Measurements from ENCODE around the gene ZNF701. TPM values are rescaled to one million over a fixed set of nuclear protein-coding genes. Genes with fewer than 3 reads are reported as not detected.

Gene ZNF701
- total RNA-seq (2022; extraction: Qiagen RNA extraction; ENCODE audit: low read depth), result 0.08 to 0.55 TPM (median 0.24 TPM) in 5 replicates

GRCh38 chr19:52570000-52570861, at the start of gene ZNF701:
Gene ZNF701, plus strand, starts transcription at chr19:52570287. Its CDS starts 3,861 bp downstream, at chr19:52574148.

DNA sequence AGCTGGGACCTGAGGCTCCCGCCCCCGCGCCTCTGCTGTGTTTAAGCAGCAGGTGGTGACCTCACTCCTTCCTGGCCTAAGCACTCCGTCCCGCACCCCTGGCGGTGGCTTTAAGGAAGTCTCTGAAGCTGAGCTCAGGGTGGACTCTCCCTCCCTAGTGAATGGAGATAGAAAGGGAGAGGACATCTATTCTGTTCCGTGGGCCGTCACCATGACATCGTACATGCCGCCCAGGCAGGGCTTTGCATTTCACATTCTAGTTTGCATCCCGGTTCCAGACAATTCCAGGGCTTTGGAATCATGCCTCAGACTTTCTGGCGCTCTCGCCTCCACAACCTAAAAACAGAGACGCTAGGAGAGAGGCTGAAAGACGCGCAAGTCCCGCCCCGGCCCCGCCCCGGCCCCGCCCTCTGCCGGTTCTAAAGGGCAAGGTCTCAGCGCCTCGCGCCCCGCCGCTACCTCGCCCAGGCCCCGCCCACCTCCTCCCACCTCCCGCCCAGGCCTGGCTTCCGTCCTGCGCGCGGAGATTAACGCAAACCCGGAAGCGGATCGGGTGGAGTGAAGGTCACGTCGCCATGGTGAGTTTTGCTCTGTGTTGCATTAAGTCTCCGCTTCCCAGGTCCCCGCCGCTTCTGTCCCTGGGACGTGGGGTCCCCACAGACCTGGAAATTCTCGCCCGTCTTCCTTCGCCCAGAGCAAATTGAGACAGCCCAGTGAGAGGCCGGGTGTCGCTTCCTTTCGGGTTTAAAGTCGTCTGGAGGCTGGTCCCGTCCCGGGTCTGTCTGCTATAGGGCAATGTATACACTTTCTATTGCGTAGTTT, 42.7 kb upstream of the ZNF701 start, which contains the start of gene ZNF808:
TSS of gene ZNF808 (plus strand) at position 535 of the 822 bp plus-strand sequence. CDS start 15,617 bp downstream, outside the sequence.

Other genes with a start within 250 kb of the ZNF701 start
- gene ZNF610, start 234.0 kb upstream of the ZNF701 start, total RNA-seq (2022; extraction: Qiagen RNA extraction; ENCODE audit: low read depth), result not detected in 5 replicates
- gene ZNF880, start 200.4 kb upstream of the ZNF701 start, total RNA-seq (2022; extraction: Qiagen RNA extraction; ENCODE audit: low read depth), result 0.73 to 1.2 TPM (median 0.97 TPM) in 5 replicates
- gene ZNF528, start 172.4 kb upstream of the ZNF701 start, total RNA-seq (2022; extraction: Qiagen RNA extraction; ENCODE audit: low read depth), result 0.13 to 0.21 TPM (median 0.16 TPM) in 3 of 5 replicates, not detected in the others
- gene ZNF534, start 141.1 kb upstream of the ZNF701 start, total RNA-seq (2022; extraction: Qiagen RNA extraction; ENCODE audit: low read depth), result not detected in 5 replicates
- not detected in 5 replicates for gene ZNF578, start 116.7 kb upstream of the ZNF701 start, total RNA-seq (2022; extraction: Qiagen RNA extraction; ENCODE audit: low read depth)
- gene ZNF808, start 42.6 kb upstream of the ZNF701 start, total RNA-seq (2022; extraction: Qiagen RNA extraction; ENCODE audit: low read depth), result 0.03 to 0.37 TPM (median 0.09 TPM) in 4 of 5 replicates, not detected in the other
- 0.05 to 0.17 TPM (median 0.08 TPM) in 3 of 5 replicates, not detected in the others for gene ZNF83, start 68.1 kb downstream of the ZNF701 start, total RNA-seq (2022; extraction: Qiagen RNA extraction; ENCODE audit: low read depth)
- gene ZNF611, start 164.8 kb downstream of the ZNF701 start, total RNA-seq (2022; extraction: Qiagen RNA extraction; ENCODE audit: low read depth), result 2.3 to 3.1 TPM (median 2.4 TPM) in 5 replicates
- gene ZNF600, start 216.5 kb downstream of the ZNF701 start, total RNA-seq (2022; extraction: Qiagen RNA extraction; ENCODE audit: low read depth), result 0.05 to 0.16 TPM (median 0.08 TPM) in 4 of 5 replicates, not detected in the other

Data from A549 treated with GW870086 at 1 μM for 4 hours (cell line).